ENCODE data around the gene FIS1. TPM values are rescaled to one million over a fixed set of nuclear protein-coding genes. Genes with fewer than 3 reads are reported as not detected.

FIS1 gene
- polyA plus RNA-seq, 1 of the 3 experiments (the other 2 are of a cell fraction) = 1,313 TPM

GRCh38 chr7:101217388-101218235 lies 27.3 kb downstream of the FIS1 start, which contains the start of the genes PLOD3 and ZNHIT1 (continued):
- TF ChIP-seq, protein P1, sequence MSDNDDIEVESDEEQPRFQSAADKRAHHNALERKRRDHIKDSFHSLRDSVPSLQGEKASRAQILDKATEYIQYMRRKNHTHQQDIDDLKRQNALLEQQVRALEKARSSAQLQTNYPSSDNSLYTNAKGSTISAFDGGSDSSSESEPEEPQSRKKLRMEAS (IDR thresholded peaks at IDR 0.05; ENCODE audit: low read depth) = peak; percentile 93
- TF ChIP-seq, protein P2, sequence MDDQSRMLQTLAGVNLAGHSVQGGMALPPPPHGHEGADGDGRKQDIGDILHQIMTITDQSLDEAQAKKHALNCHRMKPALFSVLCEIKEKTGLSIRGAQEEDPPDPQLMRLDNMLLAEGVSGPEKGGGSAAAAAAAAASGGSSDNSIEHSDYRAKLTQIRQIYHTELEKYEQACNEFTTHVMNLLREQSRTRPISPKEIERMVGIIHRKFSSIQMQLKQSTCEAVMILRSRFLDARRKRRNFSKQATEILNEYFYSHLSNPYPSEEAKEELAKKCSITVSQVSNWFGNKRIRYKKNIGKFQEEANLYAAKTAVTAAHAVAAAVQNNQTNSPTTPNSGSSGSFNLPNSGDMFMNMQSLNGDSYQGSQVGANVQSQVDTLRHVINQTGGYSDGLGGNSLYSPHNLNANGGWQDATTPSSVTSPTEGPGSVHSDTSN (IDR thresholded peaks at IDR 0.05) = no peak; the same call in 1 of the 2 replicates
- TF ChIP-seq FOXM1 (IDR thresholded peaks at IDR 0.05; ENCODE audit: low read depth) = no peak
- peak; percentile 86 for TF ChIP-seq ELF1 (IDR thresholded peaks at IDR 0.05)
- TF ChIP-seq, protein P3, sequence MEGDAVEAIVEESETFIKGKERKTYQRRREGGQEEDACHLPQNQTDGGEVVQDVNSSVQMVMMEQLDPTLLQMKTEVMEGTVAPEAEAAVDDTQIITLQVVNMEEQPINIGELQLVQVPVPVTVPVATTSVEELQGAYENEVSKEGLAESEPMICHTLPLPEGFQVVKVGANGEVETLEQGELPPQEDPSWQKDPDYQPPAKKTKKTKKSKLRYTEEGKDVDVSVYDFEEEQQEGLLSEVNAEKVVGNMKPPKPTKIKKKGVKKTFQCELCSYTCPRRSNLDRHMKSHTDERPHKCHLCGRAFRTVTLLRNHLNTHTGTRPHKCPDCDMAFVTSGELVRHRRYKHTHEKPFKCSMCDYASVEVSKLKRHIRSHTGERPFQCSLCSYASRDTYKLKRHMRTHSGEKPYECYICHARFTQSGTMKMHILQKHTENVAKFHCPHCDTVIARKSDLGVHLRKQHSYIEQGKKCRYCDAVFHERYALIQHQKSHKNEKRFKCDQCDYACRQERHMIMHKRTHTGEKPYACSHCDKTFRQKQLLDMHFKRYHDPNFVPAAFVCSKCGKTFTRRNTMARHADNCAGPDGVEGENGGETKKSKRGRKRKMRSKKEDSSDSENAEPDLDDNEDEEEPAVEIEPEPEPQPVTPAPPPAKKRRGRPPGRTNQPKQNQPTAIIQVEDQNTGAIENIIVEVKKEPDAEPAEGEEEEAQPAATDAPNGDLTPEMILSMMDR (IDR thresholded peaks at IDR 0.05) = peak; percentile 25; the same call in 1 of the 2 replicates
- peak; percentile 31; the same call in 1 of the 2 replicates for TF ChIP-seq REST (IDR thresholded peaks at IDR 0.05; ENCODE audit: low read depth, low read length)
- TF ChIP-seq USF2 (IDR thresholded peaks at IDR 0.05; ENCODE audit: borderline replicate concordance, low read depth, low read length) = no peak
- TF ChIP-seq IRF3 (IDR thresholded peaks at IDR 0.05; ENCODE audit: low read depth, low read length) = no peak
- TF ChIP-seq RCOR1 (IDR thresholded peaks at IDR 0.05; ENCODE audit: low read length) = peak; percentile 31; the same call in 1 of the 2 replicates
- peak; percentile 80; the same call in 1 of the 2 replicates for TF ChIP-seq POLR2AphosphoS5 (IDR thresholded peaks at IDR 0.05; ENCODE audit: low read depth, low read length)
- no peak for TF ChIP-seq FOXJ3 (CRISPR knock-in tag; IDR thresholded peaks at IDR 0.05)
- TF ChIP-seq GATA2 (CRISPR knock-in tag; IDR thresholded peaks at IDR 0.05) = no peak
- TF ChIP-seq SIN3A (IDR thresholded peaks at IDR 0.05; ENCODE audit: borderline replicate concordance, low read depth, low read length) = peak; percentile 90
- TF ChIP-seq MXI1 (IDR thresholded peaks at IDR 0.05; ENCODE audit: low read depth, low read length) = peak; percentile 95

Measured in SK-N-SH (cell line).